AG04450 (cell line): ENCODE measurements around the gene MFSD6. TPM values are rescaled to one million over a fixed set of nuclear protein-coding genes. Genes with fewer than 3 reads are reported as not detected.
"Not testable (repeated sequence)": the region's sequence is repeated elsewhere in the genome, so short reads cannot be mapped to it uniquely, and the experiment has no call there.

Source experiments
- CTCF ChIA-PET: fragments of 300-600, 350-600 bp; formaldehyde crosslinking; extraction: SDS; loops from one replicate; lab custom pipeline; 2022; ENCODE audit warnings: antibody characterized with exemption, inconsistent platforms; lab: Charles Lee
- POLR2A ChIA-PET: fragments of 350-600 bp; formaldehyde crosslinking; extraction: SDS; loops from one replicate; lab custom pipeline; 2021; ENCODE audit warnings: antibody characterized with exemption, inconsistent platforms; lab: Yijun Ruan, JAX
- DNase-seq: peaks from one replicate; pipeline ENCODE4 v3.0.0-alpha.2; 2011; ENCODE audit warnings: low read depth, low spot score
- H3K27ac ChIP-seq: one replicate; pipeline ENCODE4 v1.5.1; 2012; ENCODE audit warnings: low read depth, low read length, control low read depth
- H3K27me3 ChIP-seq: one replicate; pipeline ENCODE4 v1.6.0; 2012; ENCODE audit warnings: low read length; ENCODE audit not compliant: control insufficient read depth, insufficient read depth
- H3K4me3 ChIP-seq: 2 replicates; pipeline ENCODE4 v1.5.1; 2011; ENCODE audit warnings: mild to moderate bottlenecking, low read depth, low read length, control low read depth
- H3K9me3 ChIP-seq: 2 replicates; pipeline ENCODE4 v1.5.1; 2012; ENCODE audit warnings: low read length; ENCODE audit not compliant: control insufficient read depth, insufficient read depth
- polyA plus RNA-seq: library from polyadenylated mRNA; depleted of rRNA; stranded (reverse); fragments of >200 nt; gene quantifications from 2 replicates; pipeline ENCODE4 v1.2.3, GENCODE V29; 2011
- TF ChIP-seq, protein P1 (sequence below): IDR thresholded peaks from 2 replicates; pipeline ENCODE4 v1.5.1; 2011; ENCODE audit warnings: low read depth, low read length, control low read depth, inconsistent platforms

The MFSD6 gene
- polyA plus RNA-seq, 1 experiment: 12.9 TPM

DNA sequence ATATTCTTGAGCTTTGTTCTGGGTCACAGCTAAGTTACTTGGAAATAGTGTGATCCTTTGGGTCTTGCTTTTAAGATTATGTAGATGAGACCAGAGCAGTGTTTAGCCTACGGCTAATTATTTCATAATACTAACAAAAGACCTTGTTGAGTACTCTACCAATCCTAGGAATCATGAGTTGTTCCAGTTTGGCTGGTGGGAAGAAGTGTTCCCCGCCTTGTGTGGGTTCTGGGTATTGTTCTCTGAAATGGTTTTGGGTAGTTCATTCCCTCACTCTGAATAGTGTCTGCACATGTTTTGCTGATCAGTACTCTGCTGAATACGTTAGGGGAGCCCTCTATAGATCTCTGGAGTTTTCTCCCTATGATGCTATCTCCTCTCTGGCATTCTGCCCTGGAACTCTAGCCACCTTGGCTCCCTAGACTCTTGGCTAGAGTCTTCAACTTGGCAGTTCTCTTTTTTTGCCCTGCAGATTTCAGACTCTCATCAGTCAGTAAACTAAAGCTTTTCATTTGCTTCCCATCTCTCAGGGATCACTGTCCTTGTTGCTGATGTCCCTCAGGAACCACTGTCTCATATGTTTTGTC is 78.0 kb downstream of the MFSD6 start:
- ChIA-PET CTCF (interaction anchor here (1.1 kb wide), 1 partner anchor 25 kb away, joined by 5 read pairs; no protein-coding TSS in a partner anchor), POLR2A (no interaction called here)
- DNase-seq: no peak
- H3K4me3 ChIP-seq: no peak overlapping the region
- no peaks in the 10 kb centered on the region for H3K27me3 ChIP-seq
- TF ChIP-seq, protein P1, sequence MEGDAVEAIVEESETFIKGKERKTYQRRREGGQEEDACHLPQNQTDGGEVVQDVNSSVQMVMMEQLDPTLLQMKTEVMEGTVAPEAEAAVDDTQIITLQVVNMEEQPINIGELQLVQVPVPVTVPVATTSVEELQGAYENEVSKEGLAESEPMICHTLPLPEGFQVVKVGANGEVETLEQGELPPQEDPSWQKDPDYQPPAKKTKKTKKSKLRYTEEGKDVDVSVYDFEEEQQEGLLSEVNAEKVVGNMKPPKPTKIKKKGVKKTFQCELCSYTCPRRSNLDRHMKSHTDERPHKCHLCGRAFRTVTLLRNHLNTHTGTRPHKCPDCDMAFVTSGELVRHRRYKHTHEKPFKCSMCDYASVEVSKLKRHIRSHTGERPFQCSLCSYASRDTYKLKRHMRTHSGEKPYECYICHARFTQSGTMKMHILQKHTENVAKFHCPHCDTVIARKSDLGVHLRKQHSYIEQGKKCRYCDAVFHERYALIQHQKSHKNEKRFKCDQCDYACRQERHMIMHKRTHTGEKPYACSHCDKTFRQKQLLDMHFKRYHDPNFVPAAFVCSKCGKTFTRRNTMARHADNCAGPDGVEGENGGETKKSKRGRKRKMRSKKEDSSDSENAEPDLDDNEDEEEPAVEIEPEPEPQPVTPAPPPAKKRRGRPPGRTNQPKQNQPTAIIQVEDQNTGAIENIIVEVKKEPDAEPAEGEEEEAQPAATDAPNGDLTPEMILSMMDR: no peak
- no peaks in the 10 kb centered on the region for H3K9me3 ChIP-seq
- no peak overlapping the region for H3K27ac ChIP-seq

GRCh38 chr2:190488516-190489233 is 80.5 kb downstream of the MFSD6 start:
- TF ChIP-seq, protein P1: no peak
- no peak overlapping the region for H3K27ac ChIP-seq
- H3K4me3 ChIP-seq: no peak overlapping the region
- POLR2A ChIA-PET: no interaction called here
- H3K27me3 ChIP-seq: no peaks in the 10 kb centered on the region
- DNase-seq: no peak
- H3K9me3 ChIP-seq: no peaks in the 10 kb centered on the region
- CTCF ChIA-PET: no interaction called here

GRCh38 chr2:190489475-190489874 is 81.3 kb downstream of the MFSD6 start:
- no peak overlapping the region for H3K4me3 ChIP-seq
- H3K9me3 ChIP-seq: no peaks in the 10 kb centered on the region
- CTCF ChIA-PET: no interaction called here
- no peak overlapping the region for H3K27ac ChIP-seq
- DNase-seq: no peak
- TF ChIP-seq, protein P1: no peak
- POLR2A ChIA-PET: no interaction called here
- H3K27me3 ChIP-seq: no peaks in the 10 kb centered on the region

GRCh38 chr2:190490502-190490901 is 82.3 kb downstream of the MFSD6 start:
- TF ChIP-seq, protein P1: no peak
- POLR2A ChIA-PET: no interaction called here

GRCh38 chr2:190493095-190493494 is 84.9 kb downstream of the MFSD6 start:
- H3K27me3 ChIP-seq: no peaks in the 10 kb centered on the region
- no peak overlapping the region for H3K4me3 ChIP-seq
- TF ChIP-seq, protein P1: no peak
- no peak overlapping the region for H3K27ac ChIP-seq
- H3K9me3 ChIP-seq: no peaks in the 10 kb centered on the region
- POLR2A ChIA-PET: no interaction called here
- CTCF ChIA-PET: interaction anchor here (1.1 kb wide), 1 partner anchor 18 kb away, joined by 3 read pairs; no protein-coding TSS in a partner anchor
- DNase-seq: no peak

More at GRCh38 chr2:190490502-190490901, 82.3 kb downstream of the MFSD6 start:
- H3K27me3 ChIP-seq: no peaks in the 10 kb centered on the region
- H3K27ac ChIP-seq: no peak overlapping the region
- H3K9me3 ChIP-seq: no peaks in the 10 kb centered on the region
- DNase-seq: no peak
- H3K4me3 ChIP-seq: no peak overlapping the region
- CTCF ChIA-PET: no interaction called here

GRCh38 chr2:190494600-190495227 is 86.6 kb downstream of the MFSD6 start:
- H3K4me3 ChIP-seq, H3K27me3 ChIP-seq, POLR2A ChIA-PET, H3K27ac ChIP-seq, H3K9me3 ChIP-seq, DNase-seq: not testable (repeated sequence)
- CTCF ChIA-PET: interaction anchor here (0.6 kb wide), 1 partner anchor 16 kb away, joined by 3 read pairs; no protein-coding TSS in a partner anchor
